ENCODE data around the gene SERPINA1. TPM values are rescaled to one million over a fixed set of nuclear protein-coding genes. Genes with fewer than 3 reads are reported as not detected.

SERPINA1 gene
- total RNA-seq, 1 experiment from 2014 or later, result 9.1 TPM

- Histone ChIP-seq H3K9ac (ENCODE audit: low read length) (no peak overlapping the region), H2AFZ (ENCODE audit: low read depth, low read length, poor library complexity, severe bottlenecking) (no peak overlapping the region), H3K79me2 (ENCODE audit: insufficient read depth, low read length) (no peaks in the 10 kb centered on the region), H3K27me3 (ENCODE audit: insufficient read depth, low read length) (no peaks in the 10 kb centered on the region; the same call in 1 of the 2 replicates), H3K9me3 (ENCODE audit: control insufficient read depth in 1 of 2, insufficient read depth in 1 of 2, low read depth in 1 of 2, low read length in 2 of 2) (no peaks in the 10 kb centered on the region), H4K20me1 (ENCODE audit: insufficient read depth) (no peaks in the 10 kb centered on the region), H3K4me3 (replicated peaks in 1 of 2; ENCODE audit: low read depth in 1 of 2, low read length in 2 of 2) (no peak overlapping the region), H3K4me2 (ENCODE audit: low read length) (no peak overlapping the region), H3K36me3 (ENCODE audit: control insufficient read depth in 1 of 2, insufficient read depth in 2 of 2, low read length in 2 of 2) (no peaks in the 10 kb centered on the region), H3K9me2 (ENCODE audit: insufficient read depth) (no peaks in the 10 kb centered on the region), H3K4me1 (ENCODE audit: control insufficient read depth in 1 of 2, insufficient read depth in 2 of 2, low read length in 2 of 2) (peaks cover 16 to 41% of the 10 kb centered on the region in 2 experiments), H3K27ac (ENCODE audit: low read depth, low read length) (no peak overlapping the region)
- TF ChIP-seq JUND (IDR thresholded peaks at IDR 0.05) (no peak), SIN3A (IDR thresholded peaks at IDR 0.05; ENCODE audit: low read depth) (no peak)
- TF ChIP-seq, protein P1, sequence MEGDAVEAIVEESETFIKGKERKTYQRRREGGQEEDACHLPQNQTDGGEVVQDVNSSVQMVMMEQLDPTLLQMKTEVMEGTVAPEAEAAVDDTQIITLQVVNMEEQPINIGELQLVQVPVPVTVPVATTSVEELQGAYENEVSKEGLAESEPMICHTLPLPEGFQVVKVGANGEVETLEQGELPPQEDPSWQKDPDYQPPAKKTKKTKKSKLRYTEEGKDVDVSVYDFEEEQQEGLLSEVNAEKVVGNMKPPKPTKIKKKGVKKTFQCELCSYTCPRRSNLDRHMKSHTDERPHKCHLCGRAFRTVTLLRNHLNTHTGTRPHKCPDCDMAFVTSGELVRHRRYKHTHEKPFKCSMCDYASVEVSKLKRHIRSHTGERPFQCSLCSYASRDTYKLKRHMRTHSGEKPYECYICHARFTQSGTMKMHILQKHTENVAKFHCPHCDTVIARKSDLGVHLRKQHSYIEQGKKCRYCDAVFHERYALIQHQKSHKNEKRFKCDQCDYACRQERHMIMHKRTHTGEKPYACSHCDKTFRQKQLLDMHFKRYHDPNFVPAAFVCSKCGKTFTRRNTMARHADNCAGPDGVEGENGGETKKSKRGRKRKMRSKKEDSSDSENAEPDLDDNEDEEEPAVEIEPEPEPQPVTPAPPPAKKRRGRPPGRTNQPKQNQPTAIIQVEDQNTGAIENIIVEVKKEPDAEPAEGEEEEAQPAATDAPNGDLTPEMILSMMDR (IDR thresholded peaks at IDR 0.05 in 2 of 3, conservative IDR thresholded peaks at IDR 0.05 in 1 of 3; ENCODE audit: borderline replicate concordance in 1 of 3, insufficient read depth in 1 of 3, low read depth in 2 of 3, low read length in 2 of 3), result no peak
- ChIA-PET CTCF (no interaction called here), RAD21 (ENCODE audit: low non-redundant PET in 1 of 2, low total read pairs in 2 of 2, uncharacterized antibody in 2 of 2, unreplicated experiment in 2 of 2) (no interaction called here), POLR2A (no interaction called here)
- DNase-seq (ENCODE audit: low read depth, low spot score) (no peak), ATAC-seq (no peak)
- no TSS peak for BruUV-seq (replicated peaks)
- intact Hi-C loops (cut with micrococcal nuclease), result no loop called here
Observed at GRCh38 chr14:94340533-94340932, 47.9 kb downstream of the SERPINA1 start.

DNA sequence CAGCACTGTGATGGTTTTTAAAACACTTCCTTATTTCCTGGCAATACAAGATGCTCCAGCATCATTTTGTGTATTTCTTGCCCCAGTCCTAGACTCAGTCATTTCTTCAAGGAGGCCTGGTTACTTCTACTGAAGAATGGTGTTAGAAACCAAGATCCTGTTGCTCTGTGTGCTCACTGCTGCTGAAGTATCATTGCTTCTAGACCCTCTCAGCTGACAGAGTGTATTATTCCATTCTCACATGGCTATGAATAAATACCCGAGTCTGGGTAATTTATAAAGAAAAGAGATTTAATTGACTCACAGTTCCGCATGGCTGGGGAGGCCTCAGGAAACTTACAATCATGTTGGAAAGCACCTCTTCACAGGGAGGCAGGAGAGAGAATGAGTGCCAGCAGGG lies 50.4 kb downstream of the SERPINA1 start:
- no TSS peak for BruUV-seq (replicated peaks)

More for the DNA sequence above, 50.4 kb downstream of the SERPINA1 start:
- H3K27me3 ChIP-seq (ENCODE audit: insufficient read depth, low read length), result no peaks in the 10 kb centered on the region; the same call in 1 of the 2 replicates
- H4K20me1 ChIP-seq (ENCODE audit: insufficient read depth), result no peaks in the 10 kb centered on the region
- CTCF ChIA-PET, result no interaction called here
- H3K27ac ChIP-seq (ENCODE audit: low read depth, low read length), result no peak overlapping the region
- no peak for ATAC-seq
- intact Hi-C loops (cut with micrococcal nuclease), result no loop called here
- POLR2A ChIA-PET, result no interaction called here
- H2AFZ ChIP-seq (ENCODE audit: low read depth, low read length, poor library complexity, severe bottlenecking), result no peak overlapping the region
- no peaks in the 10 kb centered on the region for H3K9me2 ChIP-seq (ENCODE audit: insufficient read depth)
- no peaks in the 10 kb centered on the region for H3K79me2 ChIP-seq (ENCODE audit: insufficient read depth, low read length)
- RAD21 ChIA-PET (ENCODE audit: low non-redundant PET in 1 of 2, low total read pairs in 2 of 2, uncharacterized antibody in 2 of 2, unreplicated experiment in 2 of 2), result no interaction called here
- H3K4me1 ChIP-seq (ENCODE audit: control insufficient read depth in 1 of 2, insufficient read depth in 2 of 2, low read length in 2 of 2), result peaks cover 13 to 23% of the 10 kb centered on the region in 2 experiments
- no peak for DNase-seq (ENCODE audit: low read depth, low spot score)
- H3K4me3 ChIP-seq (replicated peaks in 1 of 2; ENCODE audit: low read depth in 1 of 2, low read length in 2 of 2), result no peak overlapping the region
- TF ChIP-seq ZNF274 (IDR thresholded peaks at IDR 0.05; ENCODE audit: low read depth, low read length), result no peak
- no peak overlapping the region for H3K9ac ChIP-seq (ENCODE audit: low read length)
- no peaks in the 10 kb centered on the region for H3K9me3 ChIP-seq (ENCODE audit: control insufficient read depth in 1 of 2, insufficient read depth in 1 of 2, low read depth in 1 of 2, low read length in 2 of 2)
- H3K36me3 ChIP-seq (ENCODE audit: control insufficient read depth in 1 of 2, insufficient read depth in 2 of 2, low read length in 2 of 2), result no peaks in the 10 kb centered on the region
- no peak overlapping the region for H3K4me2 ChIP-seq (ENCODE audit: low read length)

Data from HCT116 (cell line).